Breast epithelium (tissue), 3 donors: ENCODE data around the gene PRDM5.

ENCODE experiments used
- POLR2A ChIP-seq: fragments of 450-650 bp; IDR thresholded peaks from one replicate; pipeline ENCODE4 v1.6.1; 2016; ENCODE audit warnings: antibody characterized with exemption, mild to moderate bottlenecking, moderate library complexity
- POLR2AphosphoS5 ChIP-seq, 3 donors: sonication (generic); formaldehyde crosslinking; IDR thresholded peaks; one replicate each; pipeline ENCODE4 v1.6.1; 2017; ENCODE audit warnings: antibody characterized with exemption in 3 of 3
- TF ChIP-seq, protein P1 (sequence below), 3 donors: fragments of 450-650 bp; IDR thresholded peaks; one replicate each; pipeline ENCODE4 v1.5.1; 2016 to 2017; ENCODE audit warnings: antibody characterized with exemption in 3 of 3, mild to moderate bottlenecking in 3 of 3, moderate library complexity in 3 of 3

DNA sequence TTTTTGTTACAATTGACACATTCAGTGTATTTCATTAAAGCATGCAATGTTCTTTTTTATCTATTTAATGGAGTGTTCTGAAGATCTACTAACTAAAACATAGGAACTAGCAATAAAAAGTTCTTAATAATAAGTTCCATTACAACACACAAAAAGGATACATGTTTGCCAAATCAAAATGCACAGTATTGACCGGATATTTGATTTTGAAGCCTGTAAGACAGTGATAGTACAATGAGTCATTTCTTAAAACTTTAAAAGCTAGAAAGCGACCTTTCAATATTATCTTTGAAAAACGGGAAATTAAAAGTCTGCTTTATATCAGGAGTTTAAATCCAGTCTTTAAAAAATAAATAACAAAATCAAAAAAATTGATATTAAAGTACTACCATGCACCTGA, 2.4 kb upstream of the PRDM5 start:
- TF ChIP-seq, protein P1, sequence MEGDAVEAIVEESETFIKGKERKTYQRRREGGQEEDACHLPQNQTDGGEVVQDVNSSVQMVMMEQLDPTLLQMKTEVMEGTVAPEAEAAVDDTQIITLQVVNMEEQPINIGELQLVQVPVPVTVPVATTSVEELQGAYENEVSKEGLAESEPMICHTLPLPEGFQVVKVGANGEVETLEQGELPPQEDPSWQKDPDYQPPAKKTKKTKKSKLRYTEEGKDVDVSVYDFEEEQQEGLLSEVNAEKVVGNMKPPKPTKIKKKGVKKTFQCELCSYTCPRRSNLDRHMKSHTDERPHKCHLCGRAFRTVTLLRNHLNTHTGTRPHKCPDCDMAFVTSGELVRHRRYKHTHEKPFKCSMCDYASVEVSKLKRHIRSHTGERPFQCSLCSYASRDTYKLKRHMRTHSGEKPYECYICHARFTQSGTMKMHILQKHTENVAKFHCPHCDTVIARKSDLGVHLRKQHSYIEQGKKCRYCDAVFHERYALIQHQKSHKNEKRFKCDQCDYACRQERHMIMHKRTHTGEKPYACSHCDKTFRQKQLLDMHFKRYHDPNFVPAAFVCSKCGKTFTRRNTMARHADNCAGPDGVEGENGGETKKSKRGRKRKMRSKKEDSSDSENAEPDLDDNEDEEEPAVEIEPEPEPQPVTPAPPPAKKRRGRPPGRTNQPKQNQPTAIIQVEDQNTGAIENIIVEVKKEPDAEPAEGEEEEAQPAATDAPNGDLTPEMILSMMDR (IDR thresholded peaks at IDR 0.05): no peak
- no peak for TF ChIP-seq POLR2AphosphoS5 (IDR thresholded peaks at IDR 0.05)
- TF ChIP-seq POLR2A: no peak
